OCI-LY3 (cell line): ENCODE measurements around the gene DPCD.

Experiments used
- EZH2phosphoT487 ChIP-seq: fragments of 200-600 bp; shearing (Covaris generic); IDR thresholded peaks from 2 replicates; pipeline ENCODE4 v1.6.1; 2018; ENCODE audit warnings: antibody characterized with exemption, mixed run types, low read depth
- TF ChIP-seq, protein P1 (sequence below): fragments of 200-600, 300-600 bp; sonication (generic); IDR thresholded peaks from 2 replicates; pipeline ENCODE4 v1.5.1; 2014; ENCODE audit warnings: antibody characterized with exemption, low read length, low read depth

- TF ChIP-seq EZH2phosphoT487: no peak
- TF ChIP-seq, protein P1, sequence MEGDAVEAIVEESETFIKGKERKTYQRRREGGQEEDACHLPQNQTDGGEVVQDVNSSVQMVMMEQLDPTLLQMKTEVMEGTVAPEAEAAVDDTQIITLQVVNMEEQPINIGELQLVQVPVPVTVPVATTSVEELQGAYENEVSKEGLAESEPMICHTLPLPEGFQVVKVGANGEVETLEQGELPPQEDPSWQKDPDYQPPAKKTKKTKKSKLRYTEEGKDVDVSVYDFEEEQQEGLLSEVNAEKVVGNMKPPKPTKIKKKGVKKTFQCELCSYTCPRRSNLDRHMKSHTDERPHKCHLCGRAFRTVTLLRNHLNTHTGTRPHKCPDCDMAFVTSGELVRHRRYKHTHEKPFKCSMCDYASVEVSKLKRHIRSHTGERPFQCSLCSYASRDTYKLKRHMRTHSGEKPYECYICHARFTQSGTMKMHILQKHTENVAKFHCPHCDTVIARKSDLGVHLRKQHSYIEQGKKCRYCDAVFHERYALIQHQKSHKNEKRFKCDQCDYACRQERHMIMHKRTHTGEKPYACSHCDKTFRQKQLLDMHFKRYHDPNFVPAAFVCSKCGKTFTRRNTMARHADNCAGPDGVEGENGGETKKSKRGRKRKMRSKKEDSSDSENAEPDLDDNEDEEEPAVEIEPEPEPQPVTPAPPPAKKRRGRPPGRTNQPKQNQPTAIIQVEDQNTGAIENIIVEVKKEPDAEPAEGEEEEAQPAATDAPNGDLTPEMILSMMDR: no peak
Observed at GRCh38 chr10:101538446-101538845, 49.7 kb upstream of the DPCD start.
